ENCODE data around the gene RNLS.

The RNLS gene

DNA sequence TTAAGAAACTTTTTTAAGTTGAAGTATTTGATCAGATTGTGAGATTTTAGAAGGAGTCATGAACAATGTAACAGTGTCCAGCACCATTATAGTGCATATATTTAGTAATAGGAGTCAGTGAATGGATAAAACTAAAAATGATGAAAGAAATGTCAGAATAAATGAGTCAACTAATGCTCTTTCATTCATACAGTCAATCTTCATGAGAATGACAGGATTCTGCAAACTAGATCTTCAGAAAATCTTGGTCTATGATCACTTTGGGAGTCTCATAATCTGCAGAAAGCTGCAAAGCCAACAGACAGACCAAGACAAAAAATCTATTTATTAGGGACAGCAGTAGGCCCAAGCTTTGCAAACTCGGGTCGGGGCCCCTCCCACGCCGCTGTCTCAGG, 710 bp downstream of the RNLS start:
- DNase-seq (ENCODE audit: low read depth): no peak
- peak overlapping the region; percentile 25 for H3K4me3 ChIP-seq (ENCODE audit: low read depth, low read length)
- TF ChIP-seq POLR2A (IDR thresholded peaks at IDR 0.05; ENCODE audit: extremely low read depth, insufficient read length) (no peak), CTCF (IDR thresholded peaks at IDR 0.05; ENCODE audit: low read depth, low read length) (no peak), MAX (IDR thresholded peaks at IDR 0.05; ENCODE audit: low read depth, low read length) (no peak), MYC (IDR thresholded peaks at IDR 0.05; ENCODE audit: low read depth, low read length) (no peak)

DNA sequence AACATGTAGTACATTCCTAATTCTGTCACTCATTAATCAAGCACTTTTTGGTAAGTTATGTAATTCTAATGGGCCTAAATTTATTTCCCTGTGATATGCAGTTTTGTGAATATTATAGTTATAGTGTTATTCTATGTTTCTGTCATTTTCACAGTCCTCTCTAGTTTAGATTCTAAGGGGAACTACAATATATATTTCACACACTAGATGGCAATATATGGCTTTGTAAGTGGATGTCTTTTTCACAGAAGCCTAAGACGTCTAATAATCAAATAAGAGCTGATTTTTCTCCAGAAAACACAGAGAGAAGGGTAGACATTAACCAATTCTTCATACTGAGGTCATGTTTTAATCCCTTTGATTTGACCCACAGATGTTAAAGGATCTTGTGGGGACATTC, 18.0 kb downstream of the RNLS start:
- DNase-seq (ENCODE audit: low read depth): peak; percentile 58

GRCh38 chr10:88562152-88562551, 21.0 kb downstream of the RNLS start:
- TF ChIP-seq POLR2A (IDR thresholded peaks at IDR 0.05; ENCODE audit: extremely low read depth, insufficient read length) (no peak), CTCF (IDR thresholded peaks at IDR 0.05; ENCODE audit: low read depth, low read length) (no peak), MAX (IDR thresholded peaks at IDR 0.05; ENCODE audit: low read depth, low read length) (no peak), MYC (IDR thresholded peaks at IDR 0.05; ENCODE audit: low read depth, low read length) (no peak)
- no peak overlapping the region for H3K4me3 ChIP-seq (ENCODE audit: low read depth, low read length)
- no peak for DNase-seq (ENCODE audit: low read depth)

More for the DNA sequence above, 18.0 kb downstream of the RNLS start:
- H3K4me3 ChIP-seq (ENCODE audit: low read depth, low read length): no peak overlapping the region
- TF ChIP-seq MAX (IDR thresholded peaks at IDR 0.05; ENCODE audit: low read depth, low read length) (no peak), MYC (IDR thresholded peaks at IDR 0.05; ENCODE audit: low read depth, low read length) (no peak), CTCF (IDR thresholded peaks at IDR 0.05; ENCODE audit: low read depth, low read length) (no peak), POLR2A (IDR thresholded peaks at IDR 0.05; ENCODE audit: extremely low read depth, insufficient read length) (no peak)

- no peak for DNase-seq (ENCODE audit: low read depth)
- H3K4me3 ChIP-seq (ENCODE audit: low read depth, low read length): no peak overlapping the region
- TF ChIP-seq MYC (IDR thresholded peaks at IDR 0.05; ENCODE audit: low read depth, low read length) (no peak), MAX (IDR thresholded peaks at IDR 0.05; ENCODE audit: low read depth, low read length) (no peak), POLR2A (IDR thresholded peaks at IDR 0.05; ENCODE audit: extremely low read depth, insufficient read length) (no peak), CTCF (IDR thresholded peaks at IDR 0.05; ENCODE audit: low read depth, low read length) (no peak)
Measured at GRCh38 chr10:88557658-88558057, 25.5 kb downstream of the RNLS start.

DNA sequence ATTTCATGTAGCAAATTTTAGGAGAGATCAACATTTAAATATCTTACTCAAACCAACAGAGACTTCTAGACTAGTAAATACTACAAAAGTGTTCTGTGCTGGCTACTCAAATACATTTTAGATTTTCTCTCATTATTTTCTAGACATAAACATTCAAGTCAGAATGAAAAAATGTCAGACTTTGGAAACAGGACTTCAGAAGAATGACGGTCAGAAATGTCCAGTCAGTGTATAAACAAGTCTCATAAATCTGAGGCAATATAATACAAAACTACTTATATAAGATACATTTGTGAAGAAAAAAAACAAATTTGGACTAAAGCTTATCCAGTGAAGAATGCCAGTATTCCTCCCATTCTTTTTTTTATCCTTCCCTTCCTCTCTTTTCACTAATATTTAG, 25.9 kb downstream of the RNLS start:
- DNase-seq (ENCODE audit: low read depth): no peak
- TF ChIP-seq MAX (IDR thresholded peaks at IDR 0.05; ENCODE audit: low read depth, low read length) (no peak), MYC (IDR thresholded peaks at IDR 0.05; ENCODE audit: low read depth, low read length) (no peak), POLR2A (IDR thresholded peaks at IDR 0.05; ENCODE audit: extremely low read depth, insufficient read length) (no peak), CTCF (IDR thresholded peaks at IDR 0.05; ENCODE audit: low read depth, low read length) (no peak)
- no peak overlapping the region for H3K4me3 ChIP-seq (ENCODE audit: low read depth, low read length)
